K562 (cell line): ENCODE results near the gene NUDT15.

Source experiments
- ATF6 ChIP-seq: sonication (generic); formaldehyde crosslinking; IDR thresholded peaks from 2 replicates; pipeline ENCODE4 v1.4.0; 2020; ENCODE audit warnings: mild to moderate bottlenecking, missing genetic modification reagents
- CTCF ChIP-seq, 3 experiments: IDR thresholded peaks in 2 of 3; conservative IDR thresholded peaks in 1 of 3; 2 replicates each; pipeline ENCODE4 v1.5.1; 2011 to 2012; ENCODE audit warnings: low read length in 3 of 3, mild to moderate bottlenecking in 3 of 3, control low read depth in 2 of 3, improper control_type of control experiment in 1 of 3, inconsistent platforms in 1 of 3, low read depth in 1 of 3, mixed read lengths in 1 of 3, moderate library complexity in 1 of 3; ENCODE audit not compliant: insufficient read depth in 2 of 3
- HDAC1 ChIP-seq, 2 experiments: fragments of 450-650 bp; IDR thresholded peaks; 2 replicates each; pipeline ENCODE4 v1.6.1; 2016 to 2017; ENCODE audit warnings: inconsistent platforms in 1 of 2, mild to moderate bottlenecking in 1 of 2, moderate library complexity in 1 of 2
- MXI1 ChIP-seq: IDR thresholded peaks from 2 replicates; pipeline ENCODE4 v1.6.1; 2011; ENCODE audit warnings: low read depth, mild to moderate bottlenecking, improper control_type of control experiment, low read length

- TF ChIP-seq HDAC1 (IDR thresholded peaks at IDR 0.05) (no peak), CTCF (IDR thresholded peaks at IDR 0.05 in 2 of 3, conservative IDR thresholded peaks at IDR 0.05 in 1 of 3; ENCODE audit: insufficient read depth in 2 of 3, low read depth in 1 of 3, low read length in 3 of 3) (no peak), MXI1 (no peak), ATF6 (no peak)
Measured at GRCh38 chr13:48055712-48056111, 18.2 kb downstream of the NUDT15 start.
